Body of pancreas (tissue), 4 donors: ENCODE results near the gene TRIM25. TPM values are rescaled to one million over a fixed set of nuclear protein-coding genes. Genes with fewer than 3 reads are reported as not detected.

Experiments used
- ATAC-seq: fragments of 150-250 bp; one replicate; pipeline ENCODE4 v1.9.1; 2016
- DNase-seq, 4 donors: peaks; one replicate each; pipeline ENCODE4 v3.0.0-alpha.2; 2019
- H3K27ac ChIP-seq, 4 donors: fragments of 200-600 bp; sonication (generic); 1 replicate in 3 of 4; 2 replicates in 1 of 4; pipeline versions ENCODE4 v1.5.1 to v1.6.1; 2016 to 2019; ENCODE audit warnings: mild to moderate bottlenecking in 1 of 4, mixed read lengths in 1 of 4, moderate library complexity in 1 of 4
- H3K27me3 ChIP-seq, 2 donors: fragments of 200-600 bp; sonication (generic); one replicate each; pipeline ENCODE4 v1.6.0; 2016; ENCODE audit warnings: mild to moderate bottlenecking in 1 of 2
- H3K36me3 ChIP-seq, 2 donors: fragments of 200-600 bp; sonication (generic); replicated peaks in 1 of 2; 2 replicates each; pipeline ENCODE4 v1.5.1; 2016; ENCODE audit warnings: low read depth in 2 of 2; ENCODE audit not compliant: insufficient read depth in 1 of 2
- H3K4me1 ChIP-seq: fragments of 200-600 bp; sonication (generic); one replicate; pipeline ENCODE4 v1.6.0; 2016
- H3K4me3 ChIP-seq, 2 donors: fragments of 200-600 bp; sonication (generic); 1 replicate in 1 of 2; 2 replicates in 1 of 2; pipeline ENCODE4 v1.5.1; 2016 to 2019
- H3K9me3 ChIP-seq, 3 donors: fragments of 200-600 bp; sonication (generic); 1 replicate in 2 of 3; 2 replicates in 1 of 3; pipeline ENCODE4 v1.5.1; 2016
- POLR2A ChIP-seq, 3 donors: fragments of 450-650 bp; IDR thresholded peaks; one replicate each; pipeline ENCODE4 v1.6.1; 2016; ENCODE audit warnings: antibody characterized with exemption in 3 of 3, mild to moderate bottlenecking in 2 of 3
- WGBS, 2 donors: methylation state at CpG; one replicate each; pipeline ENCODE4 v1.1.5; 2017; 5-methylcytosine and 5-hydroxymethylcytosine counted together
- intact Hi-C: fragments of 100-400 bp; cut with DNase I; formaldehyde crosslinking; loops from one replicate; pipeline ENCODE4 v1.15.1; 2023
- total RNA-seq, 2 donors: library from RNA; depleted of rRNA; stranded (reverse); fragments of >200 nt; gene quantifications; one replicate each; pipeline ENCODE4 v1.1.0, GENCODE V29; 2016
- TF ChIP-seq, protein P1 (sequence below), 7 experiments: fragments of 450-650 bp in 4 of 7; fragments of 200-600 bp in 3 of 7; sonication (generic) in 3 of 7; IDR thresholded peaks; one replicate each; pipeline ENCODE4 v1.5.1; 2016 to 2019; ENCODE audit warnings: antibody characterized with exemption in 7 of 7

The TRIM25 gene
- total RNA-seq, 2 donors from 2014 or later: 13.5 to 21.8 TPM

DNA sequence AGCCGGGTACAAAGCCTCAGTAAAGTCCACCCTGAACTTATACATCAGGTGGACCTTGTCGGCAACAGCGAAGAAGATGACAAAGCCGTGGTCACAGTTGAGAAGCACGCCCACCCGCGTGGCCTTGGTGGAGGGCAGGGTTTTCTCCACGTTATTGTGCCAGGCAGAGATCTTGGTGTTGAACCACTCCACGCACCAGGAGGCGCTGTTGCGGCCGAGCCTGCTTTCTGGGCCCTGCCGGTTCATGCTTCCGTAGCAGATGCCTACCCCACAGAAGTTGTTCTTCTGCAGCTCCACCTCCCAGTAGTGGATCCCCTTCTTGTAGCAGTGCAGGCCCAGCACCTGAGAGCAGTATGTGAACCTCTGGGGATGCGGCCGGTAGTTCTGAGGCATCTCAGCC, 22.1 kb downstream of the TRIM25 start:
- no peak for TF ChIP-seq POLR2A (IDR thresholded peaks at IDR 0.05)
- TF ChIP-seq, protein P1, sequence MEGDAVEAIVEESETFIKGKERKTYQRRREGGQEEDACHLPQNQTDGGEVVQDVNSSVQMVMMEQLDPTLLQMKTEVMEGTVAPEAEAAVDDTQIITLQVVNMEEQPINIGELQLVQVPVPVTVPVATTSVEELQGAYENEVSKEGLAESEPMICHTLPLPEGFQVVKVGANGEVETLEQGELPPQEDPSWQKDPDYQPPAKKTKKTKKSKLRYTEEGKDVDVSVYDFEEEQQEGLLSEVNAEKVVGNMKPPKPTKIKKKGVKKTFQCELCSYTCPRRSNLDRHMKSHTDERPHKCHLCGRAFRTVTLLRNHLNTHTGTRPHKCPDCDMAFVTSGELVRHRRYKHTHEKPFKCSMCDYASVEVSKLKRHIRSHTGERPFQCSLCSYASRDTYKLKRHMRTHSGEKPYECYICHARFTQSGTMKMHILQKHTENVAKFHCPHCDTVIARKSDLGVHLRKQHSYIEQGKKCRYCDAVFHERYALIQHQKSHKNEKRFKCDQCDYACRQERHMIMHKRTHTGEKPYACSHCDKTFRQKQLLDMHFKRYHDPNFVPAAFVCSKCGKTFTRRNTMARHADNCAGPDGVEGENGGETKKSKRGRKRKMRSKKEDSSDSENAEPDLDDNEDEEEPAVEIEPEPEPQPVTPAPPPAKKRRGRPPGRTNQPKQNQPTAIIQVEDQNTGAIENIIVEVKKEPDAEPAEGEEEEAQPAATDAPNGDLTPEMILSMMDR (IDR thresholded peaks at IDR 0.05): peak in 6 of 7 experiments; percentile 20 to 46 (median 38)
- H3K36me3 ChIP-seq: peaks cover 14 to 33% of the 10 kb centered on the region in 2 donors
- no peak overlapping the region for H3K4me3 ChIP-seq
- WGBS, 2 donors: 65 to 70% methylated on average over 16 of the region's 16 CpGs
- ATAC-seq: no peak
- no peak overlapping the region for H3K27ac ChIP-seq
- no peaks in the 10 kb centered on the region for H3K4me1 ChIP-seq
- intact Hi-C loops: no loop called here
- peak; percentile 25 to 56 (median 44) for DNase-seq
- no peaks in the 10 kb centered on the region for H3K27me3 ChIP-seq
- no peaks in the 10 kb centered on the region for H3K9me3 ChIP-seq

GRCh38 chr17:56890906-56891674, 22.8 kb downstream of the TRIM25 start:
- ATAC-seq (no peak), DNase-seq (no peak)
- Histone ChIP-seq H3K4me3 (no peak overlapping the region), H3K9me3 (no peaks in the 10 kb centered on the region), H3K27ac (no peak overlapping the region), H3K27me3 (no peaks in the 10 kb centered on the region), H3K4me1 (no peaks in the 10 kb centered on the region), H3K36me3 (peaks cover 14 to 35% of the 10 kb centered on the region in 2 donors)
- intact Hi-C loops: no loop called here
- 91 to 95% methylated on average over 7 of the region's 7 CpGs for WGBS, 2 donors
- TF ChIP-seq, protein P1 (IDR thresholded peaks at IDR 0.05): no peak
- TF ChIP-seq POLR2A (IDR thresholded peaks at IDR 0.05): no peak

GRCh38 chr17:56890390-56890789, 23.5 kb downstream of the TRIM25 start:
- ATAC-seq (no peak), DNase-seq (no peak)
- H3K9me3 ChIP-seq: no peaks in the 10 kb centered on the region
- WGBS, 2 donors: 94 to 100% methylated on average over 1 to 6 of the region's 6 CpGs
- no peaks in the 10 kb centered on the region for H3K27me3 ChIP-seq
- no peak overlapping the region for H3K27ac ChIP-seq
- intact Hi-C loops: no loop called here
- H3K4me3 ChIP-seq: no peak overlapping the region
- H3K4me1 ChIP-seq: no peaks in the 10 kb centered on the region
- H3K36me3 ChIP-seq: peaks cover 14 to 32% of the 10 kb centered on the region in 2 donors
- TF ChIP-seq POLR2A (IDR thresholded peaks at IDR 0.05): no peak
- TF ChIP-seq, protein P1 (IDR thresholded peaks at IDR 0.05): no peak

DNA sequence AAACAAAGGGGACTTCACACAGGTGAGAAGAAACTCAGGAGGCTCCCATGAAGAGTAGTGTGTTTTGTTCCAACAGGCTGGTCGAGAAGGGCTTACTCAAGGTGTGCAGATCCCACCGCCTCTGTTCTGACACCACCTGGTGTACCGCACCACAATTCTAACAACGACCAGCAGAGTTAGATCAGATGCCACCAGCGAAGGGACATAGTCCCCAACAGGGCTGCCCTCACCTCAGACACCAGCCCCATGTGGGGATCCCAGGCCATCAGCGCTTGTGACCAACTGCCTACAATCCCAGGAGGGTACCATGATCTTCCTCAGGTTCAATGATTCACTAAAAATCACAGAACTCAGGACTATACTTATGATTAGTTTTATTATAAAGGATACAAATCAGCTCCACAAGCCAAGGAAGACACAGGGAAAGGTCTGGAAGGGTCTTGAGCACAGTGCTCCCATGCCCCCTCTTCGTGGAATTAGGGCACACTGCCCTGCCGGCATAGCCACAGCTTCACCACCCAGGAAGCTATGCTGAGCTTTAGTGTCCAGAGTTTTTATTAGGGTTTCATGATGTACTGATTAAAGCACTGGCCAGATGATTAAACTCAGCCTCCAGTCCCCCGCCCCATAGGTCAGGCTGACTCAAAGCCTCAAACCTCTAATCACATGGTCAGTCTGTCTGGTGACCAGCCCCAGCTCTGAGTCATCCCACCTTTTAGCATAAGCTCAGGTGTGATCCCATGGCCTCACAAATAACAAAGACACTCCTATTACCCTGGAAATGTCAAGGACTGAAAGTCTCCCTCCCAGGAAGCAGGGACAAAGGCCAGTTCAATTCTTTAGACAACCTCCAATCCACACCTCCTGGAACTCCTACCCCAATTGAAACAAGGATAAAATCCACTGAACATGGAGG, 26.0 kb downstream of the TRIM25 start:
- no peak for ATAC-seq
- H3K9me3 ChIP-seq: no peaks in the 10 kb centered on the region
- H3K4me1 ChIP-seq: no peaks in the 10 kb centered on the region
- no peak for DNase-seq
- intact Hi-C loops: no loop called here
- TF ChIP-seq, protein P1 (IDR thresholded peaks at IDR 0.05): no peak
- no peak for TF ChIP-seq POLR2A (IDR thresholded peaks at IDR 0.05)
- no peak overlapping the region for H3K4me3 ChIP-seq
- H3K27me3 ChIP-seq: no peaks in the 10 kb centered on the region
- 94 to 99% methylated on average over 9 of the region's 9 CpGs for WGBS, 2 donors
- H3K36me3 ChIP-seq: peaks cover 0 to 14% of the 10 kb centered on the region in 2 donors
- H3K27ac ChIP-seq: no peak overlapping the region
